HG03097 (cell line): ENCODE results near the gene SYTL5.
"Not testable (repeated sequence)": the region's sequence is repeated elsewhere in the genome, so short reads cannot be mapped to it uniquely, and the experiment has no call there.

ENCODE experiments used
- ATAC-seq: cut with Tn5 transposase; IDR thresholded peaks from one replicate; pipeline ENCODE4 v1.9.1; 2021; ENCODE audit not compliant: unreplicated experiment, low FRiP score

Gene SYTL5

DNA sequence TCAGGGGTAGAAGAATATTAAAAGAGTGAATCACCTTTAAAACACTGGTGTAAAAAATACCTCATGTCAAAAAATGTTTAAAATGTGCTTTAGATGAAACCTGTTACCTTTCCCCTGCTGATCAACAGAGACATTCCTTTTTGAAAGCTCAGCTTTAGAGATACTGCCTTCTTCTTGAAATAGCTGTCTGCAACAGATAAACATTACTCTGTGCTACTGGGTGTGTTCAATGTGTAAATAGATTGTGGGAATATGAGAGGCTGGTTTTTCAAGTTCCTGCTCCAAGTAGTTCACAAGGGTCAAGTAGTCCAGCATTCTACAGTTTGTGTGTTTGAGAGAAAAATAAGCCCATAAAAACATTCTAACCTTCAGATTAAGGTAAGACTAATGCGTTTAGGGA is at the start of gene SYTL5:
Gene SYTL5 (plus strand): TSS at position 263 of the 400 bp plus-strand sequence. CDS start 27,337 bp downstream, outside the sequence.
- no peak for ATAC-seq

DNA sequence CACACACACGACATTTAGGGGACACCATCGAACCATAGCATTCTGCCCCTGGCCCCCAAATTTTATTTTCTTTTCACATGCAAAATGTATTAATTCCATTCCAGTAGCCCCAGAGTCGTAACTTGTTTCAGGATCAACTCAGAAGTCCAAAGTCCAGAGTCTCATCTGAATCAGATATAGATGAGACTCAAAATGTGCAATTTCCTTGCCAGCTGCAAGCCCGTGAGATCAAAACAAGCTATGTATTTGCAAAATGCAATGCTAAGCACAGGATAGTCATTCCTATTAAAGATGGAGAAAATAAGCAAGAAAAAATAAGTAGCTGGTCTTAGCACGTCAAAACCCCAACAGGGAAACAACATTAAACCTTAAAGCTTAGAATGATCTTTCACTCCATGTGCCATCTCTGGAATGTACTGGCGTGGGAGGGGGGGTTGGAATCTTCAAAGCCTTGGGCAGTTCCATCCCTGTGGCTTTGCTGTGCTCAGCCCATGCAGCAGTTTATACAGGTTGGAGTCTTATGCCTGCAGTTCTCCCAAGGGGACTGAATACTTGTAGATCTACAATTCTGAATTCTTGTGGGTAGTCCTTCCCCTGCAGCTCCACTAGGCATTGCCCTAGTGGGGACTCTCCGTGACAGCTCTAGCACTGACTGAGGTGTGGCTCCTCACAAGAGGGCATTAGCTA is 47.7 kb upstream of the SYTL5 start:
- ATAC-seq = no peak

DNA sequence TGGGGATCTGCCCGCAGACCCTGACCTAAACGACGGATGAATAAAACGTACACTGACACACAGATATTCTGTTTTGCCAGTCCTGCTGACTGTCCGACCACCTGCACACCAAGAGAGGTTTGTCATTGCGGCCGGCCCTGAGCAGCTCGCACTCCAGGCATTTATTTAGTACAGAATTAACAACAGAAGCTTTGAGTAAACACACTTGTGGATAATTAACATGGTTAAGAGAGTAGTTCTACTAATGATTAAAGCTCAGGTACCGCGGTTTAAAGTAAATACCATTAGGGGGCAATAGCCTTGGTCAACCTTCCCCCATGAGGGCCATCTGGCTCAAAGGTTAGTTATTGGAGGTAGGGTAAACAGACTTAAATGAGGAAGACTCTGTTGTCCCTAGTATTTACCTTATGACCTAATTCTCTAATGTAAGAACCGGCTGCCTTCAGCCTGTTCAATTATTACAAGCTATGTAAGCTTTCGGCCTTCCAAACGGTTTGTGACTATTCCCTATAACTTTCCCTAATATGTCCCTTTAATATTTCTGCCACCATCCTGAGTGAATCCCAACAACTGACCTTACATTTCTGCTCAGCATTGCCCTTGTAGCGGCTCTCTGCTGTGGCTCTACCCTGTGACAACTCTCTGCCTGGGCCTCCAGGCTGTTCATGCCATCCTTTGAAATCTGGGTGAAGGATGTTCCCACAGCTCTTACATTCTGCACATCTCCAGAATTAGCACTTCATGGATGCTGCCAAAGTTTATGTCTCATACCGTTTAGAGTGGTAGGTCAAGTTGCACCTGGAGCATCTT is 46.9 kb upstream of the SYTL5 start:
- ATAC-seq = no peak

DNA sequence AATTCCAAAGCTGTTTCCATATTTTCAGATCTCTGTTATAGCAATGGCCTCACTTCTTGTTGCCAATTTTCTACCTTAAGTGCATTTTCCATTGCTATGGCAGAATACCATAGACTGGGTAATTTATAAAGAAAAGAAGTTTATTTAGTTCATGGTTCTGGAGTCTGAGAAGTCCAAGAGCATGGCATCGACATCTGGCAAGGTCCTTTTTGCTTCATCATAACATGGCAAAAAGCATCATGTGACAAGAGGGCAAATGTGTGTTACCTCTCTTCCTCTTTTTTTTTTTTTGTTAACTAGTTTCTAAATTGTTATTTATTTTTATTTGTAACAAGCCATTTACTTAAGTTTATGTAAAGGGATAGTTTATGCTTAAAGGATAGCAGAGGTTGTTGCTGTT is 45.2 kb upstream of the SYTL5 start:
- no peak for ATAC-seq

DNA sequence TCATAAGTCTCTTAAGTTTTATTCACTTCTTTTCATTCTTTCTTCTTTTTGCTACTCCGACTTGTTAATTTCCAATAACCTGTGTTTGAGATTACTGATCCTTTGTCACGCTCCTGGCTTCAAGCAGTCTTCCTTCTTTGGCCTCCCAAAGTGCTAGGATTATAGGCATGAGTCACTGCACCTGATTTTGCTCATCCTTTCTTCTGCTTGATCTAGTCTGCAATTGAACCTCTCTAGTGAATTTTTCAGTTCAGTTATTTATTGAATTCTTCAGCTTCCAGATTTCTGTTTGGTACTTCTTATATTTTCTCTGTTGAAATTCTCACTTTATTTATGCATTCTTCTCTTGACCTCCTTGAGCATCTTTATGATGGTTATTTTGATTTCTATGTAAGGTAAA is 38.6 kb upstream of the SYTL5 start:
- ATAC-seq = no peak

DNA sequence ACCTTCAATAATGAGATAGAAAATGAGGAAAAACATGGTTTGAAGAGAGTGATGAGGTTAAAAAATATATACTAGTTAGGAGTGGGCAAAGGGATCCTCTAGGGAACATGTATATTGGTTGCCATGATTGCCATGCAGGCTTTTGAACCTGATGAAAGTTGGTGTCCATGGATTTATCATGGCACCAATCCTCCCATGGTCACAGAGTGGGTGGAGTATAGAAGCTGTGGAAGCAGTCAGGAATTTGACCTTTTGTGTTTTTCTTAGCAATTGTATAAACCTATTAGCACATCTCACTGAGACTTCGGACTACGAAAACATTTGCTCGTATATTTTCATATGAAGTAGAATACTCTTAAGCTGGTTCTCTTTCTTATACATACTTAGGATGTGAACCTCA is 30.9 kb upstream of the SYTL5 start:
- no peak for ATAC-seq

DNA sequence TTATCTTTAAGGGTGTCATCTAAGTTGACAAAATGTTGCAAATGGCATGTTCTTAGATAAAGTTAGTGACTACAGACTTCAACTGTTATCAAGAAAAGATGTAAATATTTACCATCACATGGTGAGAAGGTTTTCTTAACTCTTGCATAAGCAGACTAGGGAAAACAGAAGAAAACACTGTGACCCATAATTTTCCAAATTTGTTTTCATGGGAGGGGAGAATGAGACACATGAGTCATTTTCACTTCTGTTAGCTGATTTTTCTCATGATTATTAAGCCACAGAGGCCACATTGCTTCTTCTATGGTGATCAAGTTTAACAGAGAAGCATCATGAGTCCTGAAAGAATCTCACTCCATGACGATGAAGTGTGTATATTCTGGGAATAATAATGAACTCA is 30.2 kb upstream of the SYTL5 start:
- no peak for ATAC-seq

DNA sequence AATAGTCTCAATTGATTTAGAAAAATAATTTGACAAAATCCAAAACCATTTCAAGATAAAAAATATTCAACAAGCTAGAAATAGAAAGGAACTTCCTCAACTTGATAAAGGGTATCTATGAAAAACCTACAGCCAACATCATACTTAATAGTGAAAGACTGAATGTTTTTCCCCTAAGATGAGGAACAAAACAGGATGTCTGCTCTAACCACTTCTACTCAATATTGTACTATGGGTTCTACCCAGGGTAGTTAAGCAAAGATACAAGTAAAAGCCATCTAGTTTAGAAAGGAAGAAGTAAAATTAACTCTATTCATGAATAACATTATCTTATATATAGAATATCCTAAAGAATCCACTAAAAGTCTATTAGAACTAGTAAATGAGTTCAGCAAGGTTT is 21.5 kb upstream of the SYTL5 start:
- ATAC-seq = no peak

DNA sequence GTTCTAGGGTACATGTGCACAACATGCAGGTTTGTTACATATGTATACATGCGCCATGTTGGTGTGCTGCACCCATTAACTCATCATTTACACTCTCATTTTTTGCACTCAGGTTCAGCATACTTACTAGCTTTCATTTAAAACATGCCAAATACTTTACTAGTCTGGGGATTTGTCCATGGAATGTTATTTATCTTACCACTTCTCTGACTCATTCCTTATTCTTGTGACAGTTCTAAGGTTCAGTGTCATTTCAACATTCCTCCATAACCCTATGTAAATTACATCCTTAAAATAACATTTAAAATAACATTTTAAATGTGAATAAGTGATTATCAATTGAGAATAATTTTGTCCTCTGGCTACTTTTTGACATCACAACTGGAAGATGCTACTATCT is 19.5 kb upstream of the SYTL5 start:
- no peak for ATAC-seq

DNA sequence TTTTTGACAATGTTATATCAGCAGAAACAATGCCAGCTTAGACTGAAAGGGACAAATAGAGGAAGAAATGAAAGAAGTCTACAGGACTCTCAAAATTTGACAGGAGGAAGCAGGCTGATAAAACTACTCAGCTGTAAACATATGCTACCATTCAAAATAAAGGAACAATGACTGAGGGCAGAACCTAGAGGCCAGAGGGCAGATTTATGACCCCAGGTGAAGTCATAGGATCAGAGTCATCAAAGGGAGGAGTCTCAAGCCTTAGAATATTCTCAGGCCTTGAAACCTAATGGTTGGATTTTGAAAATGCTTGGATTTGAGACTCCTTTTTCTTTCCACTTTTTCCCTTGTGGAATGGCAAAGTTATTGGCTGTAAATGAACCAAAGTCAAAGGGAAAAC is 17.0 kb upstream of the SYTL5 start:
- no peak for ATAC-seq

DNA sequence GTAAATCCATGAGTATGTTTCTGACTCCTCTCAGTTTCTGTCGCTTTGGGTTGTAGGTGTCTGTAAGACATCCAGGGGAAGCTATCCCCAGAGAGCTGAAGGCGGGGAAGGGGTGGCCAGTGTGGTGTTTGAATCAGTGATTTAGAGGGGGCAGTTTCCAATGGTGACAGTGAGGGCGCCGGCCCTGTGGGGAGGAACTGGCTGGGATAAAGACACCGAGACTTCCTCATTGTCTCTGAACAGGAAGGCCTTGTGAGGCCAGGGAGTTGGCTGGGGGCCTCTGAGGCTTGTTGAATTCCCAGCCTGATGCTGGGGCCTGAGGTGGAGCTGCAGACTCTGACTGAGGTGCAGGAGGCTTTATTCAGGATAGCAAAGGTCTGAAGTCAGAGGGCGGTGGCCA is 15.1 kb upstream of the SYTL5 start:
- ATAC-seq = not testable (repeated sequence)

DNA sequence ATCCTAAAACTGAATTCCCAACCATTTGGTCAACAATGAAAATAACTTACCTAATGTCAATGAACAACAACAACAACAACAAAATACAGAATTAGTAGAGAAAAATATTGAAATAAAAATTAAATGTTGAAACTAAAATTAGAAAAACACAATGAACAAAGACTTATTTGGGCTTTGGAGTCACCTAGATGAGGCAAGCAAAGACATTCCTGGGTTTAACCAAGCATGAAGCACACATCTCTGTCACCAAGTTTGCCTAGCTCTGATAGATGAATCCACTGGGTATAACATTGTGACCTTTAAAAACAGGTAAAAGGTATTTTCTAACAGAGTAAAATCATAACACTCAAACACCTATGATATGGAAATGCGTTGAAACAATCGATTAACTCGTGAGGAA is 13.2 kb upstream of the SYTL5 start:
- no peak for ATAC-seq

DNA sequence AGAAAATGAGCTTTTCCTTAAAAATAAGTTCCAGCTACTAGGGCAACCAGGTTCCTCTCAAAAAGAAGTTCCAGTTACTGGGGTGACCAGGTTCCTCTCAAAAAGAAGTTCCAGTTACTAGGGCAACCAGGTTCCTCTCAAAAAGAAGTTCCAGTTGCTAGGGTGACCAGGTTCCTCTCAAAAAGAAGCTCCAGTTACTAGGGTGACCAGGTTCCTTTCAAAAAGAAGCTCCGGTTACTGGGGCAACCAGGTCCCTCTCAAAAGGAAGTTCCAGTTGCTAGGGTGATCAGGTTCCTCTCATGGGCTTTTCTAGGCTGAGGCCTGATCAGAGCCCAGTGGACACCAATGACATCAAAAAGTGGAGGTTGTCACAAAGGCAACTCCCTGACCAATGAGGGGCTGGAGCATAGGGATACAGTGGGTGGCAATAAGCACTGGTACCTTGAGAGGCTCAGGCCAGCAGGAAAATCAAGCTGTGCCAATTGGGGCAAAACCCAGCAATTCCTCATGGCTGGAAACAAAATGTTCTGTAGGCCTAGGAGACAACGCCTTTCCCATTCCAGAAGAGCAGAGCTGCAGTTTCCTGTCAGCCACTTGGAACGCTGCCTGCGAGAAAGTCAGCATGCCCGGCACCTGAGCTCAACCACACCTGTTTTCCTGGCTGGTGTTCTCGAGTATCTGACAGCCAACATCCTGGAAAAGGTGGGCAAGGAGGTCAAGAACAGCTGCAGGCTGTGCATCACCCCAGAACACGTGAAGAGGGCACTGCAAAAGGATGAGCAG is 12.3 kb upstream of the SYTL5 start:
- ATAC-seq = no peak

DNA sequence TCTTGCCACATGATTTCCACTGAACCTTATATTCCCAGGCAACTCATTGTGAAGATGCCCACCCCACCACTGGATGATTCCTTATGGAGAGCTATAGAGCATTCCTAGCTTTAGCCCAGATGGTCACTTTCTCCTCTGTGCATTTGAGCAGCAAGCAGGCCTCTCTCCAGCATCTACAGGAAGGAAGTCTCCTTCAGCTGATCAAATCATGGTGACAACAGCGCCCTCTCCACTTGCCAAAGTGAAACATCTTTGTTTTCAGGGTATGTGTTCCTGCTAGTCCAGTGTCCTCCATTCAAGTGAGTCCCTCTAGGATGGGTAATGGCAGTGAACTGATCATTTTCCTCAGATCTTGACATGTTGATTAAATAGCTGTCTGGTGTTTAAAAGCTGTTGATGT is 10.9 kb upstream of the SYTL5 start:
- ATAC-seq = no peak

DNA sequence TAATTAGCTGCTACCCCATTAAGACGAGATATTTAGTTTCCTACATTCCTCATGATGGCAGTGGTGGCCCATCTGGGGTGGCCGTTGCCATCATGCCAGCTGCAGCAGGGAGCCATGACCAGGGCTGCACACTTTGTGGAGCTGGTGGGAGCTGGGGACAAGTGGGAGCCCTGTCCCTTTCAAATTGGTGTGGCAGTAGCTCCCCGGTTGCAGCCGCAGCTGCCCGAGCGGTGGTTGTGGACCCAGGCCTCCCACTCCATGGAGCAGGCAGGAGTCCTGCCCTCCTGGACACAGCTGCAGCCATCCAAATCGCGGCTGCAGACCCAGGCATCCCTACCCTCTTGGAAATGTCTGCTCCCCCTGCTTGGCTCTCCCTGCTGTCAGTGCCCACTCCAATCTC is 9.3 kb upstream of the SYTL5 start:
- no peak for ATAC-seq

DNA sequence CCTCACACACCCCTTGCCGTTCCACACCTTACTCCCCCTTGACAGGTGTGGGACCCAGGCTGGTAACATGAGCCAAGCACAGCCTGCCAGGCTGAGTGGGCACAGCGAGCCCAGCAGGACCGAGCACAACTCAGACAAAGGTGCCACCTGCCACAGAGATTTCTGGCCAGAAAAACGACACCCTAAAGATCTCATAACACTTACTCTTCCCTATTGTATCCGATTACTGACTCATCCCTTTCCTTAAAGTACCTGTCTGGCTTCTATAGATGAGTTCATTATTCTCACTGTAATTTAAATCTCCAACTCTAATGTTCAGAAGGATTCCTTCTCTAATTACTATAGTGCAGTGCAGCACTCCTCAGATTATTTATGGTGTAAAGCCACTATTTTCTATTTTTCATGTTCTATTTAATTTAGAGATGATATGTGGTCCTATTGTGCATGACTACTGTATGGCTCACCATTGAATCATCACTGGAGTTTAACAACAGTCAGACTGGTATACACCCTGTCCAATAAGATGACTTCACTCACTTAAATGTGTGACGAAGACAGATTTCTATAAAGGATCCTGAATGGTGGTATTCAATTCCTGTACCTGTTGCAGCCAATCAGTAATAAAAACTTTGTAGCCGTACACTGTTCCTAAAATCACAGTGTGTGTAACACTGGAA is 7.6 kb upstream of the SYTL5 start:
- ATAC-seq = no peak

DNA sequence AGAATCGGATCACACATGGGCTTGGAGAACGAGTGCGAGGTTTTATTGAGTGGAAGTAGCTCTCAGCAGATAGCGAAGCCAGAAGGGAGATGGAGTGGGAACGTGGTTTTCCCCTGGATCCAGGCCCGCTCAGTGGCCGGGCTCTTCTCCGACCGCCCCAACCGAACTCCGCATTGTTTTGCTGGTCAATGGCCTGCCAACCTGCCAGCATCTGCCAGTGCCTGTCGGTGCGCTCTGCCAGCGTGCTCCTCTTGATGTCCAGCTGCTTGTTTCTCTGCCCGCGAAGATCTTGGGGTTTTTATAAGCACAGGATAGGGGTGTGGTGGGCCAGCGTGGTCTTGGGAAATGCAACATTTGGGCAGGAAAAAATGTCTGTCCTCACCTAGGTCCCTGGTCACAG is 5.6 kb upstream of the SYTL5 start:
- ATAC-seq = no peak

DNA sequence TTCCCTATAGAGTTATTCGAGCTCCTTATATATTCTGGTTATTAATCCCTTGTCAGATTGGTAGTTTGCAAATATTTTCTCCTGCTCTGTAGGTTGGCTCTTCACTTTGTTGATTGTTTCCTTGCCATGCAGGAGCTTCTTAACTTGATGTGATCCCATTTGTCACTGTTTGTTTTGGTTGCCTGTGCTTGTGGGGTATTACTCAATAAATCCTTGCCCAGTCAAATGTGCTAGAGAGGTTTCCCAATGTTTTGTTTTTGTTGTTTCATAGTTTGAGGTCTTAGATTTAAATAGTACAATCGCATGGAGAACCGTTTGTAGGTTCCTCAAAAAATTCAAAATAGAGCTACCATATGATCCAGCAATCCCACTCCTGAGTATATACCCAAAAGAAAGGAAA is 2.3 kb upstream of the SYTL5 start:
- ATAC-seq = no peak

DNA sequence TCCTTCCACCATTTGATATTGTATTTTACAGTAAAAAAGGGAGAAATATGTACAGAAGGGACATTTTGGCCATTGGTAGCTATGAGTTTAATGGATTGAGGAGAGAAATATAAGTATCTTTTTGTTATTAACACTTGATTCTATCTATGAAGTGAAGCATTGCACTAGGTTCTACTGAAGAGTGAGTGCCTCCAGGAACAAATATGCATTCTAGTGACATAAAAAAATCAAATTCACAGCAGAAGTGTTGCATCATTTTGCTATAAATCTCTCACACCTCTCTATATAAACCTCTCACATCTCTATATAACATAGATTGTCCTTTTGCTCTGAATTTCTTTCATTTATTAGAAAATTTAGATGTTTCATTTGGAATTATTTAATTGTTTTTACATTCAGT is 425 bp downstream of the SYTL5 start:
- no peak for ATAC-seq

DNA sequence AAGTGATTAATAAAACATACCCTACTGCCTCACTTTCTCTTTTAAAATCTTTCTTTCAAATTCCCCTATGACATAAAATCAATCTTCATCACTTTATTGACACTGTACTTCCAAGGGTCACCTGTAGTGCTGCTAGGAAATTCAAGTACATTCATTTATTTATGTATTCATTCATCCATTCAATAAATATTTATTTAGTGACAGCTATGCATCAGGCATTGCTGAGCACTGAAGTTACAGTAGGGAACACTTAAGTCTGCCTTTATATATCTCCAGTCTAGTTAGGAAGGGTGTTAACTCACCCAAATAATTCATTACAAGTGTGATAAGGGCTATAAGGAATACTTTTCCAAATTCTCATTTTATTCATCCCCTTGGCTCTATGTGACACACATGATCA is 2.3 kb downstream of the SYTL5 start:
- no peak for ATAC-seq

DNA sequence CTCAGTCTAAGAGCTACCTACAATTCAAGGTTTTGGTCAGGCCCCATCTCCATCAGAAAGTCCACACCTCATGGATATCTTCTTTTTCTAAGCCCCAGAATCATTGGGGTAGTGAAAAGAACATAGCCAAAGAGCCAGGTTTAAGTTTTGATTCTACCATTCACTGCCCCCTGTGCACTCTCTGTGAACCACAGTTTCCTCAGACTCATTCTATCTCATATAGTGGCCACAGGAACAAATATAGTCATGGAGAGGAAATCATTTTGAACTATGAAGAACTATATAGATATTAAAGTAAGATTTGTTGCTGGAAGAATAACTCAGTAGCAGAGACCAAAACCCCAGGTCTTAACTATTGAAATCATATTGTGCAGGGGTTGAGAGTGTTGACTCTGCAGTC is 3.3 kb downstream of the SYTL5 start:
- ATAC-seq = no peak
